Natural killer cell treated with Interleukin-12 subunit alpha and Interleukin-12 subunit beta and Interleukin-15 and Interleukin-18, amount 100 ng/mL, for 72 hours (primary cell): ENCODE data around the gene ZNF407. TPM values are rescaled to one million over a fixed set of nuclear protein-coding genes. Genes with fewer than 3 reads are reported as not detected.
"Not testable (repeated sequence)": the region's sequence is repeated elsewhere in the genome, so short reads cannot be mapped to it uniquely, and the experiment has no call there.

ENCODE experiments used
- ATAC-seq, 2 donors: fragments of 150-1000 bp; cut with Tn5 transposase in 1 of 2; sonication (Bioruptor Pico), chemical (Tn5 transposase) in 1 of 2; 2 replicates each; pipeline ENCODE4 v1.10.0; 2021
- DNase-seq: peaks from one replicate; pipeline ENCODE4 v3.0.0; 2022; ENCODE audit warnings: low spot score
- H3K27ac Mint-ChIP-seq, 2 donors: 1 replicate in 1 of 2; 2 replicates in 1 of 2; pipeline ENCODE4 v1.8.0; 2022; ENCODE audit warnings: mixed read lengths in 2 of 2, mild to moderate bottlenecking in 1 of 2, moderate library complexity in 1 of 2
- H3K27me3 Mint-ChIP-seq, 2 donors: 1 replicate in 1 of 2; 2 replicates in 1 of 2; pipeline ENCODE4 v1.8.0; 2022; ENCODE audit warnings: mixed read lengths in 2 of 2
- H3K36me3 Mint-ChIP-seq: one replicate; pipeline ENCODE4 v1.8.0; 2022; ENCODE audit warnings: mixed read lengths
- H3K4me1 Mint-ChIP-seq, 2 donors: 1 replicate in 1 of 2; 2 replicates in 1 of 2; pipeline ENCODE4 v1.8.0; 2022; ENCODE audit warnings: low read depth in 2 of 2, mixed read lengths in 2 of 2, mild to moderate bottlenecking in 1 of 2
- H3K4me3 Mint-ChIP-seq: one replicate; pipeline ENCODE4 v1.8.0; 2022; ENCODE audit warnings: mixed read lengths
- H3K9me3 Mint-ChIP-seq: 2 replicates; pipeline ENCODE4 v1.8.0; 2022; ENCODE audit warnings: mixed read lengths
- total RNA-seq, 2 donors: library from RNA; stranded (reverse); gene quantifications; one replicate each; pipeline ENCODE4 v1.2.3, GENCODE V29; 2022

The ZNF407 gene
- total RNA-seq, 2 donors from 2014 or later, result 21.9 to 44.6 TPM

GRCh38 chr18:75071866-75072671, 474.4 kb downstream of the ZNF407 start:
- no peak for DNase-seq
- Mint-ChIP-seq H3K4me3 (peak overlapping the region; percentile 82), H3K9me3 (peaks cover under 1% of the 10 kb centered on the region), H3K4me1 (peaks cover 25 to 26% of the 10 kb centered on the region in 2 donors), H3K36me3 (peaks cover 6% of the 10 kb centered on the region), H3K27ac (peak overlapping the region; percentile 96 to 97), H3K27me3 (no peaks in the 10 kb centered on the region)
- no peak for ATAC-seq

- ATAC-seq (no peak), DNase-seq (no peak)
- H3K4me1 Mint-ChIP-seq, result peaks cover 22 to 25% of the 10 kb centered on the region in 2 donors
- H3K4me3 Mint-ChIP-seq, result no peak overlapping the region
- peak overlapping the region in 1 of 2 donors; percentile 97 for H3K27ac Mint-ChIP-seq
- peaks cover 12% of the 10 kb centered on the region for H3K36me3 Mint-ChIP-seq
- peaks cover 3% of the 10 kb centered on the region for H3K9me3 Mint-ChIP-seq
- no peaks in the 10 kb centered on the region for H3K27me3 Mint-ChIP-seq
Observed at GRCh38 chr18:75072672-75073371, 475.2 kb downstream of the ZNF407 start.

- Mint-ChIP-seq H3K36me3 (peaks cover 19% of the 10 kb centered on the region), H3K27ac (peak overlapping the region; percentile 19 to 52), H3K27me3 (no peaks in the 10 kb centered on the region), H3K4me1 (peaks cover 21 to 25% of the 10 kb centered on the region in 2 donors), H3K9me3 (peaks cover 7% of the 10 kb centered on the region), H3K4me3 (no peak overlapping the region)
- DNase-seq (no peak), ATAC-seq (no peak)
Observed at GRCh38 chr18:75073654-75074053, 476.0 kb downstream of the ZNF407 start.

- Mint-ChIP-seq H3K36me3 (peaks cover 19% of the 10 kb centered on the region), H3K9me3 (peaks cover 10% of the 10 kb centered on the region), H3K27ac (peak overlapping the region; percentile 19 to 52), H3K4me1 (peaks cover 21 to 25% of the 10 kb centered on the region in 2 donors), H3K27me3 (peaks cover 0 to 2% of the 10 kb centered on the region in 2 donors), H3K4me3 (no peak overlapping the region)
- DNase-seq, result no peak
- ATAC-seq, result no peak
Observed at GRCh38 chr18:75074196-75075015, 476.7 kb downstream of the ZNF407 start.

GRCh38 chr18:75075016-75075305, 477.3 kb downstream of the ZNF407 start:
- Mint-ChIP-seq H3K27ac (no peak overlapping the region), H3K27me3 (peaks cover 0 to 2% of the 10 kb centered on the region in 2 donors), H3K36me3 (peaks cover 19% of the 10 kb centered on the region), H3K9me3 (peaks cover 11% of the 10 kb centered on the region), H3K4me1 (peaks cover 21% of the 10 kb centered on the region in 2 donors), H3K4me3 (no peak overlapping the region)
- no peak for DNase-seq
- ATAC-seq, result no peak

- Mint-ChIP-seq H3K9me3 (peaks cover 11% of the 10 kb centered on the region), H3K4me3 (no peak overlapping the region), H3K36me3 (peaks cover 19% of the 10 kb centered on the region)
Observed at GRCh38 chr18:75075429-75075841, 477.8 kb downstream of the ZNF407 start.

GRCh38 chr18:75076286-75076685, 478.6 kb downstream of the ZNF407 start:
- ATAC-seq, result no peak
- Mint-ChIP-seq H3K4me3 (no peak overlapping the region), H3K27ac (no peak overlapping the region), H3K9me3 (peaks cover 11% of the 10 kb centered on the region), H3K4me1 (peaks cover 8% of the 10 kb centered on the region in 2 donors), H3K36me3 (peaks cover 19% of the 10 kb centered on the region), H3K27me3 (peaks cover 0 to 2% of the 10 kb centered on the region in 2 donors)
- DNase-seq, result no peak

More at GRCh38 chr18:75075429-75075841, 477.8 kb downstream of the ZNF407 start:
- DNase-seq, result no peak
- H3K27ac Mint-ChIP-seq, result no peak overlapping the region
- no peak for ATAC-seq
- peaks cover 0 to 2% of the 10 kb centered on the region in 2 donors for H3K27me3 Mint-ChIP-seq
- peaks cover 16 to 17% of the 10 kb centered on the region in 2 donors for H3K4me1 Mint-ChIP-seq

- no peak overlapping the region for H3K4me3 Mint-ChIP-seq
- peaks cover 14% of the 10 kb centered on the region for H3K36me3 Mint-ChIP-seq
- H3K4me1 Mint-ChIP-seq, result peaks cover 0 to 6% of the 10 kb centered on the region in 2 donors
- H3K27me3 Mint-ChIP-seq, result peaks cover 0 to 2% of the 10 kb centered on the region in 2 donors
- H3K9me3 Mint-ChIP-seq, result peaks cover 14% of the 10 kb centered on the region
- DNase-seq, result no peak
- ATAC-seq, result no peak
- H3K27ac Mint-ChIP-seq, result no peak overlapping the region
Observed at GRCh38 chr18:75081486-75081885, 483.8 kb downstream of the ZNF407 start.

- Mint-ChIP-seq H3K27me3 (peaks cover 0 to 2% of the 10 kb centered on the region in 2 donors), H3K4me1 (peaks cover 0 to 9% of the 10 kb centered on the region in 2 donors), H3K9me3 (peaks cover 9% of the 10 kb centered on the region), H3K4me3 (no peak overlapping the region), H3K27ac (no peak overlapping the region), H3K36me3 (peaks cover 3% of the 10 kb centered on the region)
- ATAC-seq (no peak), DNase-seq (no peak)
Observed at GRCh38 chr18:75083131-75083530, 485.5 kb downstream of the ZNF407 start.

GRCh38 chr18:75083761-75084160, 486.1 kb downstream of the ZNF407 start:
- peaks cover 0 to 9% of the 10 kb centered on the region in 2 donors for H3K4me1 Mint-ChIP-seq
- no peak for ATAC-seq
- no peak overlapping the region for H3K27ac Mint-ChIP-seq
- H3K27me3 Mint-ChIP-seq, result peaks cover 0 to 2% of the 10 kb centered on the region in 2 donors
- no peak for DNase-seq
- no peak overlapping the region for H3K4me3 Mint-ChIP-seq
- H3K36me3 Mint-ChIP-seq, result no peaks in the 10 kb centered on the region
- H3K9me3 Mint-ChIP-seq, result peaks cover 7% of the 10 kb centered on the region

- not testable (repeated sequence) for H3K27ac Mint-ChIP-seq, H3K27me3 Mint-ChIP-seq, H3K4me1 Mint-ChIP-seq, H3K4me3 Mint-ChIP-seq, H3K9me3 Mint-ChIP-seq, H3K36me3 Mint-ChIP-seq, ATAC-seq, DNase-seq
Observed at GRCh38 chr18:75085676-75086075, 488.0 kb downstream of the ZNF407 start.

- H3K36me3 Mint-ChIP-seq, result no peaks in the 10 kb centered on the region
- no peak for ATAC-seq
Observed at GRCh38 chr18:75086494-75087034, 488.9 kb downstream of the ZNF407 start.

More at GRCh38 chr18:75086494-75087034, 488.9 kb downstream of the ZNF407 start:
- DNase-seq, result no peak
- H3K4me1 Mint-ChIP-seq, result peaks cover 0 to 9% of the 10 kb centered on the region in 2 donors
- no peak overlapping the region for H3K4me3 Mint-ChIP-seq
- no peak overlapping the region for H3K27ac Mint-ChIP-seq
- H3K27me3 Mint-ChIP-seq, result no peaks in the 10 kb centered on the region
- H3K9me3 Mint-ChIP-seq, result peaks cover 4% of the 10 kb centered on the region
